GM23338 (cell line): ENCODE data around the gene CCNB2. TPM values are rescaled to one million over a fixed set of nuclear protein-coding genes. Genes with fewer than 3 reads are reported as not detected.

Experiments used
- ATAC-seq: fragments of 200-7000 bp; cut with Tn5 transposase; 3 replicates; pipeline ENCODE4 v1.9.1; 2020
- DNase-seq: peaks from one replicate; pipeline ENCODE4 v3.0.0-alpha.2; 2015; ENCODE audit warnings: low spot score
- H2AFZ ChIP-seq: fragments of 200-600 bp; sonication (generic); 2 replicates; pipeline ENCODE4 v1.8.0; 2016; ENCODE audit warnings: antibody characterized with exemption, mild to moderate bottlenecking, moderate library complexity
- H3F3A ChIP-seq: fragments of 200-600 bp; sonication (generic); replicated peaks from 2 replicates; pipeline ENCODE4 v1.8.0; 2017; ENCODE audit warnings: antibody characterized with exemption, mixed run types, low read depth
- H3K27ac ChIP-seq: fragments of 200-600 bp; sonication (generic); 2 replicates; pipeline ENCODE4 v1.6.1; 2016; ENCODE audit warnings: low read depth
- H3K27me3 ChIP-seq: fragments of 200-600 bp; sonication (generic); 2 replicates; pipeline ENCODE4 v1.8.0; 2016; ENCODE audit warnings: mild to moderate bottlenecking, mixed run types, moderate library complexity; ENCODE audit not compliant: insufficient read depth
- H3K36me3 ChIP-seq: fragments of 200-600 bp; sonication (generic); 2 replicates; pipeline ENCODE4 v1.8.0; 2016; ENCODE audit warnings: mild to moderate bottlenecking; ENCODE audit not compliant: insufficient read depth
- H3K4me1 ChIP-seq: fragments of 200-600 bp; sonication (generic); 2 replicates; pipeline ENCODE4 v1.8.0; 2016; ENCODE audit warnings: mild to moderate bottlenecking, moderate library complexity; ENCODE audit not compliant: insufficient read depth
- H3K4me2 ChIP-seq: fragments of 200-600 bp; sonication (generic); 2 replicates; pipeline ENCODE4 v1.7.1; 2017; ENCODE audit warnings: mixed run types
- H3K4me3 ChIP-seq: fragments of 200-600 bp; sonication (generic); 2 replicates; pipeline ENCODE4 v1.6.1; 2016; ENCODE audit warnings: mixed run types
- H3K79me2 ChIP-seq: fragments of 200-600 bp; sonication (generic); replicated peaks from 2 replicates; pipeline ENCODE4 v1.8.0; 2017; ENCODE audit warnings: mild to moderate bottlenecking; ENCODE audit not compliant: insufficient read depth
- H3K9me2 ChIP-seq: fragments of 200-600 bp; sonication (generic); 2 replicates; pipeline ENCODE4 v1.8.0; 2017; ENCODE audit not compliant: insufficient read depth
- H4K20me1 ChIP-seq: fragments of 200-600 bp; sonication (generic); replicated peaks from 2 replicates; pipeline ENCODE4 v1.8.0; 2017; ENCODE audit warnings: mild to moderate bottlenecking; ENCODE audit not compliant: insufficient read depth
- H3K27ac Mint-ChIP-seq: 2 replicates; pipeline ENCODE4 v1.8.0; 2020; ENCODE audit warnings: inconsistent platforms, mild to moderate bottlenecking, moderate library complexity, mixed read lengths
- H3K27me3 Mint-ChIP-seq: 3 replicates; pipeline ENCODE4 v1.8.0; 2022; ENCODE audit warnings: low read depth, mild to moderate bottlenecking, moderate library complexity, mixed read lengths, inconsistent platforms; ENCODE audit not compliant: insufficient read depth, poor library complexity
- H3K36me3 Mint-ChIP-seq: 3 replicates; pipeline ENCODE4 v1.8.0; 2021; ENCODE audit warnings: low read depth, mild to moderate bottlenecking, inconsistent platforms, moderate library complexity, mixed read lengths
- H3K4me1 Mint-ChIP-seq: 3 replicates; pipeline ENCODE4 v1.8.0; 2020; ENCODE audit warnings: mild to moderate bottlenecking, inconsistent platforms, mixed read lengths
- H3K4me3 Mint-ChIP-seq: 3 replicates; pipeline ENCODE4 v1.8.0; 2021; ENCODE audit warnings: moderate library complexity, mild to moderate bottlenecking, inconsistent platforms, mixed read lengths
- H3K9me3 Mint-ChIP-seq: 3 replicates; pipeline ENCODE4 v1.8.0; 2020; ENCODE audit warnings: moderate library complexity, mild to moderate bottlenecking, inconsistent platforms, mixed read lengths
- CREB1 ChIP-seq: fragments of 250-450 bp; sonication (Bioruptor Pico); IDR thresholded peaks from 2 replicates; pipeline ENCODE4 v1.5.0; 2020; ENCODE audit warnings: low read depth, mild to moderate bottlenecking, moderate library complexity
- CTCF ChIP-seq, 2 experiments: fragments of 200-600 bp in 1 of 2; sonication (generic) in 1 of 2; conservative IDR thresholded peaks; 2 replicates each; pipeline versions ENCODE4 v1.5.1 to v1.6.1; 2016 to 2017; ENCODE audit warnings: antibody characterized with exemption in 2 of 2, low read depth in 2 of 2, mild to moderate bottlenecking in 2 of 2, moderate library complexity in 1 of 2
- ETS1 ChIP-seq: IDR thresholded peaks from 2 replicates; pipeline ENCODE4 v1.6.1; 2016; ENCODE audit warnings: antibody characterized with exemption
- EZH2 ChIP-seq: fragments of 200-600 bp; sonication (generic); IDR thresholded peaks from one replicate; pipeline ENCODE4 v1.8.0; 2017; ENCODE audit warnings: antibody characterized with exemption, mild to moderate bottlenecking, low read depth; ENCODE audit not compliant: unreplicated experiment
- EZH2phosphoT487 ChIP-seq: fragments of 200-600 bp; sonication (generic); IDR thresholded peaks from one replicate; pipeline ENCODE4 v1.8.1; 2018; ENCODE audit warnings: antibody characterized with exemption; ENCODE audit not compliant: unreplicated experiment
- NANOG ChIP-seq: IDR thresholded peaks from 2 replicates; pipeline ENCODE4 v1.6.1; 2016; ENCODE audit warnings: antibody characterized with exemption, borderline replicate concordance
- POLR2AphosphoS5 ChIP-seq: IDR thresholded peaks from 2 replicates; pipeline ENCODE4 v1.6.1; 2016; ENCODE audit warnings: antibody characterized with exemption, low read depth
- REST ChIP-seq: IDR thresholded peaks from one replicate; pipeline ENCODE4 v1.6.1; 2018; ENCODE audit warnings: antibody characterized with exemption; ENCODE audit not compliant: unreplicated experiment
- STAT1 ChIP-seq: IDR thresholded peaks from one replicate; pipeline ENCODE4 v1.6.1; 2016; ENCODE audit warnings: antibody characterized with exemption; ENCODE audit not compliant: unreplicated experiment
- ZNF114 ChIP-seq: fragments of 250-450 bp; sonication (Bioruptor Pico); IDR thresholded peaks from 2 replicates; pipeline ENCODE4 v1.5.0; 2020; ENCODE audit warnings: mild to moderate bottlenecking, moderate library complexity
- ZNF331 ChIP-seq: fragments of 250-450 bp; sonication (Bioruptor Pico); IDR thresholded peaks from 2 replicates; pipeline ENCODE4 v1.5.0; 2020; ENCODE audit warnings: low read depth, mild to moderate bottlenecking, moderate library complexity
- ZNF462 ChIP-seq: fragments of 250-450 bp; sonication (Bioruptor Pico); IDR thresholded peaks from 2 replicates; pipeline ENCODE4 v1.5.0; 2020; ENCODE audit warnings: mild to moderate bottlenecking, moderate library complexity
- polyA plus RNA-seq: library from polyadenylated mRNA; unstranded; fragments of >200 nt; fragmentation: Nextera tagmentation; extraction: Ambion mirVana; gene quantifications from 2 replicates; pipeline ENCODE4 v1.2.1, GENCODE V29; 2016
- total RNA-seq: library from RNA; depleted of rRNA; stranded (reverse); fragments of >200 nt; shearing (Covaris generic); gene quantifications from 2 replicates; pipeline ENCODE4 v1.2.3, GENCODE V29; 2014

CCNB2 gene
- total and polyA plus RNA-seq, 2 experiments from 2014 or later, result 81.8 to 108 TPM

- no peak overlapping the region for H3K4me3 ChIP-seq
Measured at GRCh38 chr15:59171067-59171397, 66.1 kb downstream of the CCNB2 start.

More at GRCh38 chr15:59171067-59171397, 66.1 kb downstream of the CCNB2 start:
- TF ChIP-seq REST (no peak), NANOG (no peak), EZH2 (no peak), EZH2phosphoT487 (no peak), POLR2AphosphoS5 (no peak), ZNF462 (CRISPR knock-in tag) (no peak), ETS1 (no peak), CTCF (conservative IDR thresholded peaks at IDR 0.05; ENCODE audit: low read depth in 2 of 2) (no peak), ZNF114 (CRISPR knock-in tag) (no peak), CREB1 (CRISPR knock-in tag) (no peak), ZNF331 (no peak), STAT1 (no peak)
- Mint-ChIP-seq H3K4me3 (no peak overlapping the region), H3K27me3 (no peaks in the 10 kb centered on the region), H3K36me3 (peaks cover 26% of the 10 kb centered on the region), H3K27ac (no peak overlapping the region), H3K9me3 (no peaks in the 10 kb centered on the region), H3K4me1 (peaks cover 18% of the 10 kb centered on the region)
- Histone ChIP-seq H4K20me1 (no peaks in the 10 kb centered on the region), H3K4me2 (no peak overlapping the region), H2AFZ (no peak overlapping the region), H3K9me2 (no peaks in the 10 kb centered on the region), H3K27ac (no peak overlapping the region), H3K36me3 (peaks cover 13% of the 10 kb centered on the region; the same call in 1 of the 2 replicates), H3F3A (no peaks in the 10 kb centered on the region), H3K27me3 (no peaks in the 10 kb centered on the region), H3K79me2 (no peaks in the 10 kb centered on the region), H3K4me1 (no peaks in the 10 kb centered on the region)
- no peak for DNase-seq
- ATAC-seq, result no peak
